Measurements from ENCODE around the gene RUNX3.
A peak's percentile ranks its signal among the peaks of the same experiment; 100 is the strongest.
"Not testable (repeated sequence)": the region's sequence is repeated elsewhere in the genome, so short reads cannot be mapped to it uniquely, and the experiment has no call there.

Gene RUNX3

GRCh38 chr1:24930260-24931145, at the start of gene RUNX3:
TSS of gene RUNX3 (minus strand) at chr1:24930276. CDS start at chr1:24929868, 408 bp downstream.
- DNase-seq (ENCODE audit: low spot score), result peak; percentile 88

GRCh38 chr1:24979232-24979631, 49.2 kb upstream of the RUNX3 start:
- DNase-seq (ENCODE audit: low spot score), result not testable (repeated sequence)

- DNase-seq (ENCODE audit: low spot score), result no peak
These were observed 48.4 kb upstream of the RUNX3 start for GRCh38 chr1:24978383-24979032.

DNA sequence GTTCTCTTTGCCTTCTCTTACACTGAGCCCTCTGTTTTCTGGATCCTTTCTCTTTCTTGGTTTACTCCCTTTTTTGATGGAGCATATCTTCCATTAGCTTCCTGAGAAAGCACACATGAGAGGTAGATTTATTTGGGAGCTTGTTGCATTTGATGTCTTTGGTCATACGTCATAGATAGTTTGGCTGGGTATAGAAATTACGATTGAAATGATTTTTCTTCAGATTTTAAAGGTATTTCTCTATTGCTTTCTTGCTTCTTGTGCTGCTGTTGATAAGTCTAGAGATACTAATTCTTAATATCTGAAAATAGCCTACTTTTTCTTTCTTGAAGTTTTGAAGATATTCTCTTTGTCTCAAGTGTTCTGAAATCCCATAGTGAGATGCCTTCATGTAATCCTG, 45.3 kb upstream of the RUNX3 start:
- DNase-seq (ENCODE audit: low spot score), result no peak

GRCh38 chr1:24973315-24973714, 43.2 kb upstream of the RUNX3 start:
- DNase-seq (ENCODE audit: low spot score), result no peak

DNA sequence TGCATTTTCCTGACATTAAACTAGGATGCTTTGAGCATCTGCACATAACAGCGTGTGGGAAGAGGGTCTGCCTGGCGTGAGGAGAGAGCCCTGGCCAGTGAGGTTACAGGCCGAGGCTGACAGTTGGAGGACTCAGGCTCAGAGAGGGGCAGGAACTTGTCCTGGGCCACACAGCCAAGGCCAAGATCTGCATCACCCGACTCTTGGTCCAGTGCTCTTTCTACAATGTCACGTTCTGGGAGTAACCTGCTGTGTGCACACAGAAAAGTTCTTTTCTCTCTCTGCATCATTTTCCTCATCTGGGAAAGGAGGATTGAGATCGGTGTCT, 42.8 kb upstream of the RUNX3 start:
- no peak for DNase-seq (ENCODE audit: low spot score)

DNA sequence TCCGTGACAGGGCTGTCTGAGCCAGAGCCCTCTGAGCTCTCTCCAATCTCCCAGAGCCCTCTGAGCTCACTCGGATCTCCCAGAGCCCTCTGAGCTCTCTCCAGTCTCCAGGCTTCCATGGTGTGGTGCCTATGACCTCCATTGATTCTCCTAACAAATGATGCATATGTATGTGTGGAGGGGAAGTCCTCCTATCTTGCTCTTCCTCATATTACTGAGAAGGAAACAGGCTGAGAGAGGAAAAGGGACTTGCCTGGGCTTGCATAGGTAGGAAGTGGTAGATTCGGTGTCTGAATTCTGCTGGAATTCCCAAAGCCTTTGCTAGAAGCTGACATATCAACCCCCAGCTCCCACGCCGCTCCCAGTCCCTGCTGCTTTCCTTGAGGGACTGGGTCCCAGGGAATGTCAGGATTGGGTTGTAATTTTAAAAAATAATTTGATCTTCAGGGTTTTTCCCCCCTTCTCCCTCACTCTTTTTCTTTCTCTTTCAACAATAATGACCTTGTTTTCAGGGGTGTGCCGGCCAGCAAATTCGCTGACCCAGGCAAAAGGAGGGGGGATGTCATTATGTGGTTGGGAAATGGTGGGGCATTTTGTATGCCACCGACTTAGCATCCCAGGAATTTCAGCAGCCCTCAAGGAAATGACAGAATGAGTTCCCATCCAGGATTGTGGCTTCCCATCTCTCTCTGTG, 42.3 kb upstream of the RUNX3 start:
- DNase-seq (ENCODE audit: low spot score), result no peak

- DNase-seq (ENCODE audit: low spot score), result no peak
These were observed 41.1 kb upstream of the RUNX3 start for GRCh38 chr1:24970926-24971875.

GRCh38 chr1:24970399-24970753, 40.3 kb upstream of the RUNX3 start:
- peak; percentile 63 for DNase-seq (ENCODE audit: low spot score)

DNA sequence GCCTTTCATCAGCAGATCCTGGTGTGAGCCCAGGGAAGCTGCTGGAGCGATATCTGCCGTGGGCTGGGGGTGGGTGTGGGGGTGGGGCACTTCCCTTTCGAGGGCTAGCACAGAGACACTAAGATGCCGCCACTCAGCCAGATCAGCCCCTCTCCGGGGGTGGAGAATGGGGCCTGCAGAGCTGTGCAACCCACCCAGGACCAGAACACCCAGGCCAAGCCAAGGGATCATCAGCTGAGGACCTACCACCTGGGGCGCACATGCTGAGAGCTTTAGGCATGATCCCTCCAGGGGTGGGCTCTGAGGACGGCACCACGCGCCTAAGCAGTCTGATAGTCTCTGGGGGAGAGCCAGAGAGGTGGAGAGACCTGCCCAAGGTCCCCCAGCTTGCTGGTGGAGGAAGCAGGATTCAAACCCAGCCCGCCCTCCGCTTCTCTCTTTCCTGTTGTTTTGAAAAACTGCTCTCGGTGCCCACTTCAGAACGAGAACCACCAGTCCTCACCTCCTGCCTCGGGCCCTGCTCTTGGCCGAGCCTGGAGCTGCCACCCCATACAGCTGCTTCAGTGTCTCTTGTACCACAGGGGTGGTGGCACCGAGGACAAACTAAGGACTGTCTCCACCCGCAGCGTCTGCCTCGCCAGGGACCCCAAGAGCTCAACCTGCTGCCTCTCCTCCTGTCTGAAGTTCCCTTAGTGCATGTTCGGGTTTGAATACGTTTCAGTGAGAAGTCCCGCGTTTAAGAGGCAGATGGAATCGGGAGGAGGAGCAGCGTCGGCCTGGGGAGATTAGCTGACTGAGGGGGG, 39.7 kb upstream of the RUNX3 start:
- no peak for DNase-seq (ENCODE audit: low spot score)

DNA sequence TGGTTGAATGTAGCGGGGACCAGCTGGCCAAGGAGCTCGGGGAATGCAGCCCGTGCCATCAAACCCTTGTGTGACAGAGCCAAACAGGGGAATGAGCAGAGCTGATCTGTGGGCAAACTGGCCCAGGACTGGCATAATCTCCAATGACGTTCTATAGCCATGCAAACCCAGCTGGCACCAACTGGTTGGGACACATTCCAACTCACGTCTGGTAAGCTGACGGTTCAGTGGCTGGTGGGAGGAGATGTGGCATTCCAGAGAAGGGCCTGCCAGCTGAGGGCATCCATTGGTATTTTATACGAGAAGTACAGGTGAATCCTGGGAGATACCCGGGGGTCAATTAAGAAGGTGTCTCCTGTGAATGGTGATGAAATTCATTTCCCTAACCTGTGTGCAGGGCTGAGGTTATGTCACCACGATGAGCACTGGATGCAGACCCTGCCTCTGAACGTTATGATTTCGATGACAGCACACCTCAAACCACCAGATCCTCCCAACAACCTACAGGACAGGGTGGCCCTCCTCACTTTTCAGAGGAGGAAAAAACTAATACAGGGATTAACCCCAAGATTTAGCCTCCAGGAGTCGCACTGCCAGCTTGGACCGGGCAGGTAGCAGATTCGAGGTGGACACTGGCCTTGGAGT, 39.0 kb upstream of the RUNX3 start:
- no peak for DNase-seq (ENCODE audit: low spot score)

- DNase-seq (ENCODE audit: low spot score), result no peak
These were observed 37.9 kb upstream of the RUNX3 start for GRCh38 chr1:24967962-24968361.

- no peak for DNase-seq (ENCODE audit: low spot score)
These were observed 37.5 kb upstream of the RUNX3 start for GRCh38 chr1:24967555-24967954.

DNA sequence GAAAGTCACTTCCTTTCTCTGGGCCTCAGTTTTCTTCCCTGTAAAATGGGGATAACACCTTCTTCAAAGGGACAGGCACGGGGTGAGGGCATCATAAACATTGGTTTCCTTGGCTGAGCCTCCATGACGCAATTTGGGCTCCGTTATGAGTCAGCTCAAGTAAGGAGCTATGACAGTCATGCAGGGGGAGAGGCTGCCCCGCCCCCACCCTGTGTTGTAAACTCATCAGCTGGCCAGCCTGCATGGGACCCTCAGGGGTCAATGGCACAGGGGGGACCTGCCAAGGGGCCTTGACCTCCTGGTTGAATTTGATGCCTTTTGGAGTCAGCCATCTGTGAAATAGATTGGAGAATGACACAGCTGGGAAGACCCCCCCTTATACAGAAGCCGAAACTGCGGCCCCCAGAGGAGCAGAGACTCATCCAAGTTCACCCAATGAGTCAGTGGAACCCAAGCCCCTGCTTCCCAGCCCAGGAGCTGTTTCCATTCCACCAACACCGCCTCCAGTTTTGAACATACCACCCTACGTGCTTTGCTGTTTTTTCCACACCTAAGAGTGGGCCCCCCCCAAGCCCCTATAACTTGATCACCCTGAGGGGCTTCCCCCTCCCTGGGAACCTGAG, 36.8 kb upstream of the RUNX3 start:
- DNase-seq (ENCODE audit: low spot score), result peak; percentile 62

DNA sequence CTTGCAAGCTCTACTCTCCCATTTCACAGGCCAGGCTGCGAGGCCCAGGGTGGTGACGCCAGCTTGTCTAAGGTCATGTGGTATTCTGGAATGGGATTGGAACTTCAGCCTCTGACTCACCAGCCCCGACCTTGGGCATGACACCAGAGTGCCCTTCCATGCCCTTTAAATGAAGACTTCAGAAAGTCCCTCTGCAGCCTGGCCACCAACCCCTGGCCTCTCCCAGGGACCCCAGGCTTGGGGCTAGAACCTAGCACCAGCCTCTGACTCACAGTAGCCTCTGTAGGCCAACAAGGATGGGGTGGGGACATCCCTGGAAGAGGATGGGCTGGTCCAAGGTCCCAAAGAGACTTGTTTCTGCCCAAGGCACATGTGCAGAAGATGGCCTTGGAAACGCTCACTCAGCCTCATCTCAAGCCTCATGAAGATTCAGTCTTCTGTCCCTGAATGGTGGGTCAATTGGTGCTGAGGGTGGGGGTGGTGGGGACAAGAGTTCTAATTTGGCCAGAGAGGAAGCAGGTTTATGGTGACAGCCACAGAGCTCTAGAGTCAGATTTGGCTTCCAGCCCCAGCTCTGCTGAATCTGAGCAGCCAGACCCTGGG, 36.1 kb upstream of the RUNX3 start:
- DNase-seq (ENCODE audit: low spot score), result no peak

GRCh38 chr1:24965571-24965930, 35.5 kb upstream of the RUNX3 start:
- DNase-seq (ENCODE audit: low spot score), result no peak

GRCh38 chr1:24964811-24965570, 34.9 kb upstream of the RUNX3 start:
- DNase-seq (ENCODE audit: low spot score), result no peak

GRCh38 chr1:24963943-24964693, 34.0 kb upstream of the RUNX3 start:
- no peak for DNase-seq (ENCODE audit: low spot score)
